Neural cell (in vitro differentiated cells): ENCODE results near the gene RFC2. TPM values are rescaled to one million over a fixed set of nuclear protein-coding genes. Genes with fewer than 3 reads are reported as not detected.

Experiments
- H2AFZ ChIP-seq: fragments of 200-600, 300-800 bp; sonication (generic), shearing (Covaris generic); 2 replicates; pipeline ENCODE4 v1.6.0; 2014; ENCODE audit warnings: low read depth, mild to moderate bottlenecking, antibody characterized with exemption, low read length, moderate library complexity
- H3F3A ChIP-seq: fragments of 200-600 bp; shearing (Covaris generic); 2 replicates; pipeline ENCODE4 v1.6.1; 2016; ENCODE audit warnings: mild to moderate bottlenecking, moderate library complexity, mixed read lengths, antibody characterized with exemption, low read length; ENCODE audit not compliant: insufficient read depth, poor library complexity, severe bottlenecking
- H3K27ac ChIP-seq: fragments of 200-600, 300-800 bp; sonication (generic), shearing (Covaris generic); 2 replicates; pipeline ENCODE4 v1.5.1; 2014; ENCODE audit warnings: mild to moderate bottlenecking, low read length, moderate library complexity
- H3K27me3 ChIP-seq: fragments of 300-800, 200-600 bp; sonication (generic), shearing (Covaris generic); 2 replicates; pipeline ENCODE4 v1.6.0; 2014; ENCODE audit warnings: mild to moderate bottlenecking, low read depth, low read length, moderate library complexity; ENCODE audit not compliant: insufficient read depth
- H3K36me3 ChIP-seq: fragments of 300-800, 200-600 bp; sonication (generic), shearing (Covaris generic); 2 replicates; pipeline ENCODE4 v1.5.1; 2014; ENCODE audit warnings: mild to moderate bottlenecking, antibody characterized with exemption, low read length, moderate library complexity; ENCODE audit not compliant: insufficient read depth
- H3K4me2 ChIP-seq: fragments of 300-800, 200-600 bp; sonication (generic), shearing (Covaris generic); 2 replicates; pipeline ENCODE4 v1.6.0; 2014; ENCODE audit warnings: mild to moderate bottlenecking, low read length
- H3K4me3 ChIP-seq: fragments of 300-800, 200-600 bp; sonication (generic), shearing (Covaris generic); 2 replicates; pipeline ENCODE4 v1.5.1; 2014; ENCODE audit warnings: mild to moderate bottlenecking, low read length, moderate library complexity
- H3K79me2 ChIP-seq: fragments of 200-600 bp; shearing (Covaris generic); replicated peaks from 2 replicates; pipeline ENCODE4 v1.6.0; 2014; ENCODE audit warnings: mild to moderate bottlenecking, low read length, moderate library complexity; ENCODE audit not compliant: insufficient read depth
- H3K9ac ChIP-seq: fragments of 300-800, 200-600 bp; sonication (generic), shearing (Covaris generic); 2 replicates; pipeline ENCODE4 v1.6.1; 2016; ENCODE audit warnings: mild to moderate bottlenecking, low read length, mixed read lengths
- H3K9me2 ChIP-seq: fragments of 200-600 bp; shearing (Covaris generic); 2 replicates; pipeline ENCODE4 v1.6.1; 2016; ENCODE audit warnings: mild to moderate bottlenecking, low read length, mixed read lengths; ENCODE audit not compliant: insufficient read depth
- H3K9me3 ChIP-seq: fragments of 200-600, 300-800 bp; sonication (generic), shearing (Covaris generic); 2 replicates; pipeline ENCODE4 v1.6.1; 2016; ENCODE audit warnings: mild to moderate bottlenecking, mixed run types, low read length, moderate library complexity, mixed read lengths
- H4K20me1 ChIP-seq: fragments of 200-600 bp; shearing (Covaris generic); 2 replicates; pipeline ENCODE4 v1.6.1; 2016; ENCODE audit warnings: mild to moderate bottlenecking, mixed run types; ENCODE audit not compliant: insufficient read depth
- EP300 ChIP-seq: fragments of 450-650 bp; conservative IDR thresholded peaks from 2 replicates; pipeline ENCODE4 v1.6.1; 2014; ENCODE audit warnings: antibody characterized with exemption, mild to moderate bottlenecking, moderate library complexity; ENCODE audit not compliant: poor library complexity, severe bottlenecking
- EZH2 ChIP-seq: fragments of 200-600, 300-800 bp; shearing (Covaris generic), sonication (generic); IDR thresholded peaks from 2 replicates; pipeline ENCODE4 v1.6.1; 2014; ENCODE audit warnings: antibody characterized with exemption, low read length, borderline replicate concordance, mild to moderate bottlenecking; ENCODE audit not compliant: insufficient read depth, poor library complexity, severe bottlenecking
- MXI1 ChIP-seq: fragments of 450-650 bp; conservative IDR thresholded peaks from 2 replicates; pipeline ENCODE4 v1.6.1; 2014; ENCODE audit warnings: antibody characterized with exemption, mild to moderate bottlenecking; ENCODE audit not compliant: poor library complexity, severe bottlenecking
- POLR2AphosphoS5 ChIP-seq: IDR thresholded peaks from 2 replicates; pipeline ENCODE4 v1.6.1; 2012
- RAD21 ChIP-seq: fragments of 450-650 bp; conservative IDR thresholded peaks from 2 replicates; pipeline ENCODE4 v1.6.1; 2014; ENCODE audit warnings: antibody characterized with exemption, mild to moderate bottlenecking, moderate library complexity
- REST ChIP-seq: IDR thresholded peaks from 2 replicates; pipeline ENCODE4 v1.6.1; 2012; ENCODE audit warnings: borderline replicate concordance
- SMC3 ChIP-seq: fragments of 450-650 bp; conservative IDR thresholded peaks from 2 replicates; pipeline ENCODE4 v1.6.1; 2014; ENCODE audit warnings: antibody characterized with exemption, mild to moderate bottlenecking, moderate library complexity; ENCODE audit not compliant: poor library complexity
- TAF1 ChIP-seq: IDR thresholded peaks from 2 replicates; pipeline ENCODE4 v1.6.1; 2012; ENCODE audit warnings: low read depth
- polyA plus RNA-seq: library from polyadenylated mRNA; depleted of rRNA; stranded (reverse); fragments of >200 nt; gene quantifications from 2 replicates; pipeline ENCODE4 v1.2.3, GENCODE V29; 2014
- TF ChIP-seq, protein P1 (sequence below): fragments of 450-650 bp; IDR thresholded peaks from 2 replicates; pipeline ENCODE4 v1.5.1; 2014; ENCODE audit warnings: antibody characterized with exemption, mild to moderate bottlenecking, moderate library complexity; ENCODE audit not compliant: poor library complexity, severe bottlenecking

RFC2 gene
- polyA plus RNA-seq, 1 donor from 2014 or later = 20.9 TPM

GRCh38 chr7:74191231-74191630, 63.0 kb downstream of the RFC2 start:
- Histone ChIP-seq H3K27ac (no peak overlapping the region), H3K9me2 (no peaks in the 10 kb centered on the region), H2AFZ (no peak overlapping the region), H3K9me3 (no peaks in the 10 kb centered on the region), H3K36me3 (peaks cover 6% of the 10 kb centered on the region), H3F3A (no peaks in the 10 kb centered on the region), H4K20me1 (peaks cover 9% of the 10 kb centered on the region), H3K27me3 (no peaks in the 10 kb centered on the region), H3K79me2 (peaks cover 23% of the 10 kb centered on the region), H3K4me3 (no peak overlapping the region), H3K4me2 (no peak overlapping the region), H3K9ac (no peak overlapping the region)
- TF ChIP-seq SMC3 (no peak), TAF1 (no peak), RAD21 (no peak), EP300 (no peak), REST (no peak), POLR2AphosphoS5 (no peak), EZH2 (no peak), MXI1 (no peak)
- TF ChIP-seq, protein P1, sequence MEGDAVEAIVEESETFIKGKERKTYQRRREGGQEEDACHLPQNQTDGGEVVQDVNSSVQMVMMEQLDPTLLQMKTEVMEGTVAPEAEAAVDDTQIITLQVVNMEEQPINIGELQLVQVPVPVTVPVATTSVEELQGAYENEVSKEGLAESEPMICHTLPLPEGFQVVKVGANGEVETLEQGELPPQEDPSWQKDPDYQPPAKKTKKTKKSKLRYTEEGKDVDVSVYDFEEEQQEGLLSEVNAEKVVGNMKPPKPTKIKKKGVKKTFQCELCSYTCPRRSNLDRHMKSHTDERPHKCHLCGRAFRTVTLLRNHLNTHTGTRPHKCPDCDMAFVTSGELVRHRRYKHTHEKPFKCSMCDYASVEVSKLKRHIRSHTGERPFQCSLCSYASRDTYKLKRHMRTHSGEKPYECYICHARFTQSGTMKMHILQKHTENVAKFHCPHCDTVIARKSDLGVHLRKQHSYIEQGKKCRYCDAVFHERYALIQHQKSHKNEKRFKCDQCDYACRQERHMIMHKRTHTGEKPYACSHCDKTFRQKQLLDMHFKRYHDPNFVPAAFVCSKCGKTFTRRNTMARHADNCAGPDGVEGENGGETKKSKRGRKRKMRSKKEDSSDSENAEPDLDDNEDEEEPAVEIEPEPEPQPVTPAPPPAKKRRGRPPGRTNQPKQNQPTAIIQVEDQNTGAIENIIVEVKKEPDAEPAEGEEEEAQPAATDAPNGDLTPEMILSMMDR = no peak

- no peak overlapping the region for H2AFZ ChIP-seq
- peaks cover 9% of the 10 kb centered on the region for H4K20me1 ChIP-seq
- H3K9me2 ChIP-seq = no peaks in the 10 kb centered on the region
- no peak overlapping the region for H3K4me2 ChIP-seq
- H3K27ac ChIP-seq = no peak overlapping the region
- no peaks in the 10 kb centered on the region for H3F3A ChIP-seq
- peaks cover 32% of the 10 kb centered on the region for H3K79me2 ChIP-seq
- H3K4me3 ChIP-seq = no peak overlapping the region
- peaks cover 6% of the 10 kb centered on the region for H3K36me3 ChIP-seq
- no peaks in the 10 kb centered on the region for H3K9me3 ChIP-seq
- TF ChIP-seq POLR2AphosphoS5 (no peak), RAD21 (no peak), SMC3 (no peak), EP300 (no peak), MXI1 (no peak), EZH2 (no peak), TAF1 (no peak), REST (no peak)
- TF ChIP-seq, protein P1 = no peak
- H3K27me3 ChIP-seq = no peaks in the 10 kb centered on the region
- H3K9ac ChIP-seq = no peak overlapping the region
These were observed 63.9 kb downstream of the RFC2 start for GRCh38 chr7:74190259-74190658.
